ENCODE results near the gene SMARCAL1. TPM values are rescaled to one million over a fixed set of nuclear protein-coding genes. Genes with fewer than 3 reads are reported as not detected.

Gene SMARCAL1
- total RNA-seq, 6 donors from 2014 or later = 10.5 to 29.3 (median 18.3) TPM

- no peaks in the 10 kb centered on the region for H3K27me3 ChIP-seq
- WGBS, 2 donors = 60 to 68% methylated on average over 2 of the region's 2 CpGs
- no peak for TF ChIP-seq EP300 (IDR thresholded peaks at IDR 0.05)
- no peak for TF ChIP-seq CTCF (IDR thresholded peaks at IDR 0.05)
- no peak for TF ChIP-seq POLR2A (IDR thresholded peaks at IDR 0.05)
- no peak for TF ChIP-seq POLR2AphosphoS5 (IDR thresholded peaks at IDR 0.05)
- H3K4me1 ChIP-seq = no peaks in the 10 kb centered on the region
- no peaks in the 10 kb centered on the region for H3K9me3 ChIP-seq
- H3K4me3 ChIP-seq = no peak overlapping the region
- ATAC-seq (ENCODE audit: low FRiP score in 2 of 2) = no peak
- H3K36me3 ChIP-seq = peaks cover 11 to 98% (median 63%) of the 10 kb centered on the region in 4 donors
- DNase-seq = no peak
- no peak overlapping the region for H3K27ac ChIP-seq
These were observed 24.1 kb downstream of the SMARCAL1 start for GRCh38 chr2:216436383-216436782.

- no peaks in the 10 kb centered on the region for H3K4me1 ChIP-seq
- no peak for TF ChIP-seq EP300 (IDR thresholded peaks at IDR 0.05)
- no peak for TF ChIP-seq CTCF (IDR thresholded peaks at IDR 0.05)
- TF ChIP-seq POLR2AphosphoS5 (IDR thresholded peaks at IDR 0.05) = no peak
- TF ChIP-seq POLR2A (IDR thresholded peaks at IDR 0.05) = no peak
- no peaks in the 10 kb centered on the region for H3K9me3 ChIP-seq
- H3K4me3 ChIP-seq = no peak overlapping the region
- ATAC-seq (ENCODE audit: low FRiP score in 2 of 2) (no peak), DNase-seq (no peak)
- H3K36me3 ChIP-seq = peaks cover 3 to 71% (median 29%) of the 10 kb centered on the region in 4 donors
- H3K27me3 ChIP-seq = no peaks in the 10 kb centered on the region
- WGBS, 2 donors = 94 to 95% methylated on average over 3 of the region's 3 CpGs
- H3K27ac ChIP-seq = no peak overlapping the region
These were observed 29.2 kb downstream of the SMARCAL1 start for GRCh38 chr2:216441308-216442010.

- no peak for DNase-seq
- H3K27me3 ChIP-seq = no peaks in the 10 kb centered on the region
- H3K36me3 ChIP-seq = peaks cover 16 to 73% (median 45%) of the 10 kb centered on the region in 4 donors
- H3K9me3 ChIP-seq = no peaks in the 10 kb centered on the region
- ATAC-seq (ENCODE audit: low FRiP score in 2 of 2) = no peak
- WGBS, 2 donors = 90% methylated on average over 5 of the region's 5 CpGs
- no peak overlapping the region for H3K4me3 ChIP-seq
- H3K27ac ChIP-seq = no peak overlapping the region
- no peaks in the 10 kb centered on the region for H3K4me1 ChIP-seq
- TF ChIP-seq CTCF (IDR thresholded peaks at IDR 0.05) (no peak), EP300 (IDR thresholded peaks at IDR 0.05) (no peak), POLR2A (IDR thresholded peaks at IDR 0.05) (no peak), POLR2AphosphoS5 (IDR thresholded peaks at IDR 0.05) (no peak)
These were observed 33.2 kb downstream of the SMARCAL1 start for GRCh38 chr2:216445501-216445900.

- TF ChIP-seq EP300 (IDR thresholded peaks at IDR 0.05) (no peak), CTCF (IDR thresholded peaks at IDR 0.05) (no peak), POLR2AphosphoS5 (IDR thresholded peaks at IDR 0.05) (no peak)
- ATAC-seq (ENCODE audit: low FRiP score in 2 of 2) (no peak), DNase-seq (no peak)
- Histone ChIP-seq H3K4me1 (no peaks in the 10 kb centered on the region), H3K4me3 (no peak overlapping the region), H3K9me3 (no peaks in the 10 kb centered on the region), H3K36me3 (peaks cover 16 to 73% (median 52%) of the 10 kb centered on the region in 4 donors), H3K27me3 (no peaks in the 10 kb centered on the region), H3K27ac (no peak overlapping the region)
- 78 to 80% methylated on average over 2 of the region's 2 CpGs for WGBS, 2 donors
These were observed 34.1 kb downstream of the SMARCAL1 start for GRCh38 chr2:216446343-216446742.

- 93 to 97% methylated on average over 3 of the region's 3 CpGs for WGBS, 2 donors
- ATAC-seq (ENCODE audit: low FRiP score in 2 of 2) = no peak
- H3K36me3 ChIP-seq = peaks cover 16 to 78% (median 52%) of the 10 kb centered on the region in 4 donors
These were observed 35.0 kb downstream of the SMARCAL1 start for GRCh38 chr2:216447293-216447692.

More at GRCh38 chr2:216447293-216447692, 35.0 kb downstream of the SMARCAL1 start:
- DNase-seq = no peak
- Histone ChIP-seq H3K9me3 (no peaks in the 10 kb centered on the region), H3K27me3 (no peaks in the 10 kb centered on the region), H3K4me1 (no peaks in the 10 kb centered on the region), H3K4me3 (no peak overlapping the region), H3K27ac (no peak overlapping the region)
- no peak for TF ChIP-seq POLR2A (IDR thresholded peaks at IDR 0.05)
- no peak for TF ChIP-seq CTCF (IDR thresholded peaks at IDR 0.05)
- TF ChIP-seq POLR2AphosphoS5 (IDR thresholded peaks at IDR 0.05) = no peak
- TF ChIP-seq EP300 (IDR thresholded peaks at IDR 0.05) = no peak
